NCI-H69 (cell line): ENCODE data around the gene FASN.

Experiments used
- DNase-seq: peaks from one replicate; lab custom pipeline; 2025; lab: John Stamatoyannopoulos, UW

The FASN gene

GRCh38 chr17:82055965-82056728 is 41.9 kb downstream of the FASN start:
- DNase-seq, result no peak

GRCh38 chr17:82055023-82055964 is 42.7 kb downstream of the FASN start:
- DNase-seq, result peak; percentile 55

- DNase-seq, result no peak
These were observed 43.5 kb downstream of the FASN start for GRCh38 chr17:82054351-82055022.

- no peak for DNase-seq
These were observed 44.3 kb downstream of the FASN start for GRCh38 chr17:82053556-82054263.

GRCh38 chr17:82053130-82053529 is 44.9 kb downstream of the FASN start:
- no peak for DNase-seq

- no peak for DNase-seq
These were observed 45.4 kb downstream of the FASN start for GRCh38 chr17:82052638-82053059.

GRCh38 chr17:82051776-82052637 is 46.0 kb downstream of the FASN start, which contains the start of the genes GPS1 and RFNG:
TSS of gene GPS1 (plus strand) at chr17:82051898. CDS start at chr17:82051932, 34 bp downstream.
TSS of gene RFNG (minus strand) at chr17:82051811. CDS start at chr17:82051766, 45 bp downstream.
- DNase-seq, result peak; percentile 86

GRCh38 chr17:82050761-82051641 is 47.0 kb downstream of the FASN start:
- no peak for DNase-seq

GRCh38 chr17:82050152-82050760 is 47.8 kb downstream of the FASN start:
- no peak for DNase-seq

- no peak for DNase-seq
These were observed 48.5 kb downstream of the FASN start for GRCh38 chr17:82049521-82049971.

GRCh38 chr17:82049106-82049505 is 48.9 kb downstream of the FASN start:
- no peak for DNase-seq

- DNase-seq, result no peak
These were observed 49.5 kb downstream of the FASN start for GRCh38 chr17:82048571-82048971.

GRCh38 chr17:82047914-82048570 is 50.0 kb downstream of the FASN start:
- DNase-seq, result no peak

- DNase-seq, result no peak
These were observed 50.7 kb downstream of the FASN start for GRCh38 chr17:82047379-82047778.

GRCh38 chr17:82046903-82047302 is 51.1 kb downstream of the FASN start:
- DNase-seq, result no peak

GRCh38 chr17:82045936-82046484 is 52.0 kb downstream of the FASN start:
- DNase-seq, result no peak

- no peak for DNase-seq
These were observed 54.5 kb downstream of the FASN start for GRCh38 chr17:82043507-82043906.

GRCh38 chr17:82042649-82043048 is 55.4 kb downstream of the FASN start:
- no peak for DNase-seq
